ENCODE measurements around the gene MAPRE2.

DNA sequence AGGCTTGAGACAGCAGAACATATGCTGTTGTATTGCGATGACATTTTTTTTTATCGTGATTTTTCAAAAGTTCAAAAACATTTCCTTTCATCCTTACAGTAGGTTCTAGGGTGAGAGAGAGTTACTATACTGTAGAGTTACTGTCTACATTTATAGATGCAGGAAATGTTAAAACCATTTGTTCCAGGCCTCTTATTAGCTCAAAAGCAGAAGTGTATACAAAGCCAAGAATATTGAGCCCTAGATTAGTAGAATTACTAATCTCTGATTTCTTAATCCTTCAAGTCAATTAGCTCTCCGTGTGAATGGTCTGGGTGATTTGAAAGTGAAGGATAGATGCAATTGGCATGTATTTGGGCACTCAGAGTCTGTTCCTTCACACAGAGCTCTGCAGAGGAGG, 73.1 kb downstream of the MAPRE2 start:
- TF ChIP-seq, protein P1, sequence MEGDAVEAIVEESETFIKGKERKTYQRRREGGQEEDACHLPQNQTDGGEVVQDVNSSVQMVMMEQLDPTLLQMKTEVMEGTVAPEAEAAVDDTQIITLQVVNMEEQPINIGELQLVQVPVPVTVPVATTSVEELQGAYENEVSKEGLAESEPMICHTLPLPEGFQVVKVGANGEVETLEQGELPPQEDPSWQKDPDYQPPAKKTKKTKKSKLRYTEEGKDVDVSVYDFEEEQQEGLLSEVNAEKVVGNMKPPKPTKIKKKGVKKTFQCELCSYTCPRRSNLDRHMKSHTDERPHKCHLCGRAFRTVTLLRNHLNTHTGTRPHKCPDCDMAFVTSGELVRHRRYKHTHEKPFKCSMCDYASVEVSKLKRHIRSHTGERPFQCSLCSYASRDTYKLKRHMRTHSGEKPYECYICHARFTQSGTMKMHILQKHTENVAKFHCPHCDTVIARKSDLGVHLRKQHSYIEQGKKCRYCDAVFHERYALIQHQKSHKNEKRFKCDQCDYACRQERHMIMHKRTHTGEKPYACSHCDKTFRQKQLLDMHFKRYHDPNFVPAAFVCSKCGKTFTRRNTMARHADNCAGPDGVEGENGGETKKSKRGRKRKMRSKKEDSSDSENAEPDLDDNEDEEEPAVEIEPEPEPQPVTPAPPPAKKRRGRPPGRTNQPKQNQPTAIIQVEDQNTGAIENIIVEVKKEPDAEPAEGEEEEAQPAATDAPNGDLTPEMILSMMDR (conservative IDR thresholded peaks at IDR 0.05 in 1 of 2, IDR thresholded peaks at IDR 0.05 in 1 of 2; ENCODE audit: low read depth in 1 of 2, low read length in 2 of 2) = no peak
- TF ChIP-seq EZH2 (IDR thresholded peaks at IDR 0.05; ENCODE audit: low read length, missing control alignments) = no peak
